SU-DHL-6 (cell line): ENCODE measurements around the gene CALN1.

ENCODE experiments used
- EZH2phosphoT487 ChIP-seq: fragments of 200-600 bp; sonication (generic), shearing (Covaris generic); conservative IDR thresholded peaks from 2 replicates; pipeline ENCODE4 v1.6.1; 2018; ENCODE audit warnings: mild to moderate bottlenecking, antibody characterized with exemption, low read length, moderate library complexity, mixed read lengths
- TF ChIP-seq, protein P1 (sequence below): fragments of 200-600 bp; sonication (generic); IDR thresholded peaks from one replicate; pipeline ENCODE4 v1.5.1; 2017; ENCODE audit warnings: antibody characterized with exemption, mild to moderate bottlenecking, low read length, moderate library complexity; ENCODE audit not compliant: insufficient read depth, poor library complexity, severe bottlenecking

DNA sequence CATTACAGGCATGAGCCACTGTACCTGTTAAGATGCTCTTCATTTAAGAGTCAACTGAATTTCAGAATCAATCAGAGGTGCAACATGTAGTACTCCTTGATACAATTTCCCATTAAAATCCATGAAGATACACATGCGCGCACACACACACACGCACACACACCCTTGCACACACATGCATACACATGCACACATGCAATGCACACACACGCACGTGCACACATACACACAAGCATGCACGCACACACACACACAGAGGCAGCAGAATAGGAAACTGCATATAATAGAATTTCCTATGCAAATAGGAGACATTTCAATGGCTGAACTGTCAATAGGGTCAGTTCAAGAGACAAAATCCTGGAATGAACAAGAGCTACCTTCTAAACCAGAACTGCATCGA, 192.6 kb downstream of the CALN1 start:
- TF ChIP-seq, protein P1, sequence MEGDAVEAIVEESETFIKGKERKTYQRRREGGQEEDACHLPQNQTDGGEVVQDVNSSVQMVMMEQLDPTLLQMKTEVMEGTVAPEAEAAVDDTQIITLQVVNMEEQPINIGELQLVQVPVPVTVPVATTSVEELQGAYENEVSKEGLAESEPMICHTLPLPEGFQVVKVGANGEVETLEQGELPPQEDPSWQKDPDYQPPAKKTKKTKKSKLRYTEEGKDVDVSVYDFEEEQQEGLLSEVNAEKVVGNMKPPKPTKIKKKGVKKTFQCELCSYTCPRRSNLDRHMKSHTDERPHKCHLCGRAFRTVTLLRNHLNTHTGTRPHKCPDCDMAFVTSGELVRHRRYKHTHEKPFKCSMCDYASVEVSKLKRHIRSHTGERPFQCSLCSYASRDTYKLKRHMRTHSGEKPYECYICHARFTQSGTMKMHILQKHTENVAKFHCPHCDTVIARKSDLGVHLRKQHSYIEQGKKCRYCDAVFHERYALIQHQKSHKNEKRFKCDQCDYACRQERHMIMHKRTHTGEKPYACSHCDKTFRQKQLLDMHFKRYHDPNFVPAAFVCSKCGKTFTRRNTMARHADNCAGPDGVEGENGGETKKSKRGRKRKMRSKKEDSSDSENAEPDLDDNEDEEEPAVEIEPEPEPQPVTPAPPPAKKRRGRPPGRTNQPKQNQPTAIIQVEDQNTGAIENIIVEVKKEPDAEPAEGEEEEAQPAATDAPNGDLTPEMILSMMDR: no peak
- TF ChIP-seq EZH2phosphoT487: no peak
